Smooth muscle cell (in vitro differentiated cells): ENCODE data around the gene FAM78B. TPM values are rescaled to one million over a fixed set of nuclear protein-coding genes. Genes with fewer than 3 reads are reported as not detected.

Experiments used
- DNase-seq: peaks from one replicate; lab custom pipeline; 2025; ENCODE audit not compliant: unreplicated experiment; lab: John Stamatoyannopoulos, UW
- H2AFZ ChIP-seq: fragments of 200-600 bp; sonication (generic); 2 replicates; pipeline ENCODE4 v1.6.0; 2016; ENCODE audit warnings: antibody characterized with exemption, low read depth, mild to moderate bottlenecking
- H3F3A ChIP-seq: fragments of 200-600 bp; sonication (generic); 2 replicates; pipeline ENCODE4 v1.6.0; 2017; ENCODE audit warnings: antibody characterized with exemption, low read depth
- H3K27ac ChIP-seq: fragments of 200-600 bp; sonication (generic); 2 replicates; pipeline ENCODE4 v1.5.1; 2016; ENCODE audit warnings: low read depth, mild to moderate bottlenecking
- H3K27me3 ChIP-seq: fragments of 200-600 bp; sonication (generic); 2 replicates; pipeline ENCODE4 v1.6.1; 2016; ENCODE audit warnings: low read depth, mild to moderate bottlenecking
- H3K36me3 ChIP-seq: fragments of 200-600 bp; sonication (generic); 2 replicates; pipeline ENCODE4 v1.5.1; 2016; ENCODE audit warnings: low read depth
- H3K4me1 ChIP-seq: fragments of 200-600 bp; sonication (generic); 2 replicates; pipeline ENCODE4 v1.5.1; 2016; ENCODE audit warnings: low read depth
- H3K4me2 ChIP-seq: fragments of 200-600 bp; sonication (generic); 2 replicates; pipeline ENCODE4 v1.6.0; 2016; ENCODE audit warnings: mild to moderate bottlenecking
- H3K4me3 ChIP-seq: fragments of 200-600 bp; sonication (generic); 2 replicates; pipeline ENCODE4 v1.5.1; 2016; ENCODE audit warnings: mild to moderate bottlenecking
- H3K79me2 ChIP-seq: fragments of 200-600 bp; sonication (generic); 2 replicates; pipeline ENCODE4 v1.6.0; 2016; ENCODE audit warnings: low read depth, mild to moderate bottlenecking
- H3K9ac ChIP-seq: fragments of 200-600 bp; sonication (generic); 2 replicates; pipeline ENCODE4 v1.6.0; 2016; ENCODE audit warnings: low read depth
- H3K9me3 ChIP-seq: fragments of 200-600 bp; sonication (generic); replicated peaks from 2 replicates; pipeline ENCODE4 v1.5.1; 2016; ENCODE audit warnings: low read depth
- H4K20me1 ChIP-seq: fragments of 200-600 bp; sonication (generic); 2 replicates; pipeline ENCODE4 v1.6.0; 2016; ENCODE audit warnings: low read depth
- whole genome bisulfite sequencing: methylation state at CpG from one replicate; pipeline ENCODE4 v1.1.7; 2016; ENCODE audit warnings: low lambda C conversion rate; 5-methylcytosine and 5-hydroxymethylcytosine counted together
- polyA plus RNA-seq: library from polyadenylated mRNA; unstranded; fragments of >200 nt; fragmentation: Nextera tagmentation; extraction: Ambion mirVana; gene quantifications from 2 replicates; pipeline ENCODE4 v1.2.1, GENCODE V29; 2016
- total RNA-seq: library from RNA; depleted of rRNA; stranded (reverse); fragments of >200 nt; gene quantifications from 2 replicates; pipeline ENCODE4 v1.2.3, GENCODE V29; 2014
- TF ChIP-seq, protein P1 (sequence below): fragments of 200-600 bp; sonication (generic); IDR thresholded peaks from 2 replicates; pipeline ENCODE4 v1.5.1; 2017; ENCODE audit warnings: borderline replicate concordance, mild to moderate bottlenecking, antibody characterized with exemption; ENCODE audit not compliant: insufficient read depth, poor library complexity, severe bottlenecking

The FAM78B gene
- total and polyA plus RNA-seq, 2 experiments from 2014 or later = 0.27 TPM; not detected in 1

- TF ChIP-seq, protein P1, sequence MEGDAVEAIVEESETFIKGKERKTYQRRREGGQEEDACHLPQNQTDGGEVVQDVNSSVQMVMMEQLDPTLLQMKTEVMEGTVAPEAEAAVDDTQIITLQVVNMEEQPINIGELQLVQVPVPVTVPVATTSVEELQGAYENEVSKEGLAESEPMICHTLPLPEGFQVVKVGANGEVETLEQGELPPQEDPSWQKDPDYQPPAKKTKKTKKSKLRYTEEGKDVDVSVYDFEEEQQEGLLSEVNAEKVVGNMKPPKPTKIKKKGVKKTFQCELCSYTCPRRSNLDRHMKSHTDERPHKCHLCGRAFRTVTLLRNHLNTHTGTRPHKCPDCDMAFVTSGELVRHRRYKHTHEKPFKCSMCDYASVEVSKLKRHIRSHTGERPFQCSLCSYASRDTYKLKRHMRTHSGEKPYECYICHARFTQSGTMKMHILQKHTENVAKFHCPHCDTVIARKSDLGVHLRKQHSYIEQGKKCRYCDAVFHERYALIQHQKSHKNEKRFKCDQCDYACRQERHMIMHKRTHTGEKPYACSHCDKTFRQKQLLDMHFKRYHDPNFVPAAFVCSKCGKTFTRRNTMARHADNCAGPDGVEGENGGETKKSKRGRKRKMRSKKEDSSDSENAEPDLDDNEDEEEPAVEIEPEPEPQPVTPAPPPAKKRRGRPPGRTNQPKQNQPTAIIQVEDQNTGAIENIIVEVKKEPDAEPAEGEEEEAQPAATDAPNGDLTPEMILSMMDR = no peak
- Histone ChIP-seq H3K27ac (no peak overlapping the region), H3K36me3 (no peaks in the 10 kb centered on the region), H4K20me1 (no peaks in the 10 kb centered on the region), H3K27me3 (no peaks in the 10 kb centered on the region), H3K4me3 (no peak overlapping the region), H3K9me3 (no peaks in the 10 kb centered on the region), H2AFZ (no peak overlapping the region), H3K4me2 (no peak overlapping the region), H3F3A (no peaks in the 10 kb centered on the region), H3K79me2 (no peaks in the 10 kb centered on the region), H3K4me1 (no peaks in the 10 kb centered on the region), H3K9ac (no peak overlapping the region)
- 87% methylated on average over 3 of the region's 3 CpGs for WGBS
- no peak for DNase-seq
Measured at GRCh38 chr1:166084613-166085012, 82.2 kb downstream of the FAM78B start.

DNA sequence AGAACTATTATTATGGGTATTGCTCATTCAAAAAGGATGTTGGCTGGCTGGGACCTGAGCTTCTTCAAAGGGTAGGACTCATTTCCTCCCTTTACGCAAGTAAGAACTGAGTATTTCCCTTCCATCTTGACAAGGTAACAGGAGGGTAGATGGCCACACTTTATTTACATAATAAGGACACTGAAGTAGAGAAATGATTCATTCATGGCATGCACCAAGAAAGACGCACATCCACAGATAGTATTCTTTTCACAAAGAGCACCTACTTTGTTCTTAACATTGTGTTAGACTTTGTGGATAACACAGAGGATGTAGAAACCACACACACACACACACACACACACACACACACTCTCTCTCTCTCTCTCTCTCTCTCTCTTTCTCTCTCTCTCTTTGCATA is 82.9 kb downstream of the FAM78B start:
- H3K27me3 ChIP-seq = no peaks in the 10 kb centered on the region
- 39% methylated on average over 2 of the region's 2 CpGs for WGBS
- no peak overlapping the region for H3K4me3 ChIP-seq
- H3K79me2 ChIP-seq = no peaks in the 10 kb centered on the region
- no peak overlapping the region for H3K9ac ChIP-seq
- TF ChIP-seq, protein P1 = no peak
- H3K9me3 ChIP-seq = no peaks in the 10 kb centered on the region
- H3F3A ChIP-seq = no peaks in the 10 kb centered on the region
- H3K27ac ChIP-seq = no peak overlapping the region
- H4K20me1 ChIP-seq = no peaks in the 10 kb centered on the region
- no peak overlapping the region for H3K4me2 ChIP-seq
- no peak for DNase-seq
- H3K36me3 ChIP-seq = no peaks in the 10 kb centered on the region
- no peaks in the 10 kb centered on the region for H3K4me1 ChIP-seq
- no peak overlapping the region for H2AFZ ChIP-seq

- TF ChIP-seq, protein P1 = no peak
- H3F3A ChIP-seq = no peaks in the 10 kb centered on the region
- H3K9me3 ChIP-seq = no peaks in the 10 kb centered on the region
- WGBS = 93% methylated on average over 5 of the region's 5 CpGs
- H3K4me2 ChIP-seq = no peak overlapping the region
- no peaks in the 10 kb centered on the region for H4K20me1 ChIP-seq
- no peak overlapping the region for H2AFZ ChIP-seq
- no peak overlapping the region for H3K4me3 ChIP-seq
- no peak overlapping the region for H3K27ac ChIP-seq
- no peaks in the 10 kb centered on the region for H3K27me3 ChIP-seq
- H3K79me2 ChIP-seq = no peaks in the 10 kb centered on the region
- no peak overlapping the region for H3K9ac ChIP-seq
- H3K36me3 ChIP-seq = no peaks in the 10 kb centered on the region
- H3K4me1 ChIP-seq = no peaks in the 10 kb centered on the region
- DNase-seq = no peak
Measured at GRCh38 chr1:166082601-166083000, 84.2 kb downstream of the FAM78B start.

GRCh38 chr1:166080967-166081870 is 85.6 kb downstream of the FAM78B start:
- Histone ChIP-seq H4K20me1 (no peaks in the 10 kb centered on the region), H3K36me3 (no peaks in the 10 kb centered on the region), H2AFZ (no peak overlapping the region), H3K4me2 (peak overlapping the region; percentile 39), H3K79me2 (no peaks in the 10 kb centered on the region), H3K4me3 (no peak overlapping the region), H3K27ac (no peak overlapping the region), H3K27me3 (no peaks in the 10 kb centered on the region), H3K9me3 (no peaks in the 10 kb centered on the region), H3F3A (no peaks in the 10 kb centered on the region), H3K4me1 (no peaks in the 10 kb centered on the region), H3K9ac (no peak overlapping the region)
- no peak for DNase-seq
- WGBS = 80% methylated on average over 14 of the region's 14 CpGs
- TF ChIP-seq, protein P1 = no peak
